Ascending aorta (tissue), 2 donors: ENCODE results near the gene CACNG4. TPM values are rescaled to one million over a fixed set of nuclear protein-coding genes. Genes with fewer than 3 reads are reported as not detected.

Experiments
- DNase-seq, 2 donors: peaks; one replicate each; pipeline ENCODE4 v3.0.0-alpha.2; 2019; ENCODE audit warnings: low spot score in 2 of 2
- H3K27ac ChIP-seq, 2 donors: fragments of 200-600 bp; sonication (generic); one replicate each; pipeline ENCODE4 v1.5.1; 2016 to 2017; ENCODE audit warnings: mild to moderate bottlenecking in 1 of 2
- H3K27me3 ChIP-seq: fragments of 200-600 bp; sonication (generic); one replicate; pipeline ENCODE4 v1.5.1; 2017
- H3K36me3 ChIP-seq, 2 donors: fragments of 200-600 bp; sonication (generic); one replicate each; pipeline ENCODE4 v1.5.1; 2016
- H3K4me1 ChIP-seq, 2 donors: fragments of 200-600 bp; sonication (generic); one replicate each; pipeline ENCODE4 v1.5.1; 2016 to 2017; ENCODE audit warnings: mild to moderate bottlenecking in 1 of 2
- H3K4me3 ChIP-seq, 2 donors: fragments of 200-600 bp; sonication (generic); one replicate each; pipeline ENCODE4 v1.5.1; 2016 to 2017; ENCODE audit warnings: mild to moderate bottlenecking in 1 of 2
- H3K9me3 ChIP-seq, 2 donors: fragments of 200-600 bp; sonication (generic); one replicate each; pipeline ENCODE4 v1.5.1; 2016
- intact Hi-C: fragments of 100-400 bp; cut with DNase I; formaldehyde crosslinking; loops from one replicate; pipeline ENCODE4 v1.15.1; 2023
- total RNA-seq: library from RNA; depleted of rRNA; stranded (reverse); fragments of >200 nt; gene quantifications from one replicate; pipeline ENCODE4 v1.1.0, GENCODE V29; 2016
- TF ChIP-seq, protein P1 (sequence below), 3 experiments: fragments of 200-600 bp in 2 of 3; fragments of 450-650 bp in 1 of 3; sonication (generic) in 2 of 3; IDR thresholded peaks; one replicate each; pipeline ENCODE4 v1.5.1; 2016 to 2019; ENCODE audit warnings: antibody characterized with exemption in 3 of 3, mild to moderate bottlenecking in 1 of 3, moderate library complexity in 1 of 3

The CACNG4 gene
- total RNA-seq, 1 donor from 2014 or later: not detected

DNA sequence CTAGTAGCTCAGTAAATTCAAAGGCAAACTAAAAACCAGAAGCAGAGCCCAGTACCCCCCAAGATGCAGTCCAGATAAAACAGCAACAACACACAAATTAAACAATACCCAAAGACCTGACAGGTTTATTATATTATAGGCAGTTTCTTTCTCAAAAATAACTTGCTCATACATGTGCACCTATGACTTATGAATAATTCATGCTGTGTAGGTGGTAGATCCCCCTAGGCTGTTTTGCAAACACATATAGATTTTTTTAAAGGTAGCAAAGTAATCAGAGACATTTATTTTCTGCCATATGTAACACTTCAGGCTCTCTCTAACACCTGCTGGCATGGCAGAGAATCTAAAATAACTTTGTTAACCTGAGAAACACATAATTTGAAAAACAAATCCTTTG, 107.1 kb downstream of the CACNG4 start:
- Histone ChIP-seq H3K27ac (no peak overlapping the region), H3K36me3 (peaks cover 3 to 5% of the 10 kb centered on the region in 2 donors), H3K27me3 (no peaks in the 10 kb centered on the region), H3K4me1 (no peaks in the 10 kb centered on the region), H3K4me3 (no peak overlapping the region), H3K9me3 (no peaks in the 10 kb centered on the region)
- intact Hi-C loops: no loop called here
- TF ChIP-seq, protein P1, sequence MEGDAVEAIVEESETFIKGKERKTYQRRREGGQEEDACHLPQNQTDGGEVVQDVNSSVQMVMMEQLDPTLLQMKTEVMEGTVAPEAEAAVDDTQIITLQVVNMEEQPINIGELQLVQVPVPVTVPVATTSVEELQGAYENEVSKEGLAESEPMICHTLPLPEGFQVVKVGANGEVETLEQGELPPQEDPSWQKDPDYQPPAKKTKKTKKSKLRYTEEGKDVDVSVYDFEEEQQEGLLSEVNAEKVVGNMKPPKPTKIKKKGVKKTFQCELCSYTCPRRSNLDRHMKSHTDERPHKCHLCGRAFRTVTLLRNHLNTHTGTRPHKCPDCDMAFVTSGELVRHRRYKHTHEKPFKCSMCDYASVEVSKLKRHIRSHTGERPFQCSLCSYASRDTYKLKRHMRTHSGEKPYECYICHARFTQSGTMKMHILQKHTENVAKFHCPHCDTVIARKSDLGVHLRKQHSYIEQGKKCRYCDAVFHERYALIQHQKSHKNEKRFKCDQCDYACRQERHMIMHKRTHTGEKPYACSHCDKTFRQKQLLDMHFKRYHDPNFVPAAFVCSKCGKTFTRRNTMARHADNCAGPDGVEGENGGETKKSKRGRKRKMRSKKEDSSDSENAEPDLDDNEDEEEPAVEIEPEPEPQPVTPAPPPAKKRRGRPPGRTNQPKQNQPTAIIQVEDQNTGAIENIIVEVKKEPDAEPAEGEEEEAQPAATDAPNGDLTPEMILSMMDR (IDR thresholded peaks at IDR 0.05): no peak
- DNase-seq: no peak

DNA sequence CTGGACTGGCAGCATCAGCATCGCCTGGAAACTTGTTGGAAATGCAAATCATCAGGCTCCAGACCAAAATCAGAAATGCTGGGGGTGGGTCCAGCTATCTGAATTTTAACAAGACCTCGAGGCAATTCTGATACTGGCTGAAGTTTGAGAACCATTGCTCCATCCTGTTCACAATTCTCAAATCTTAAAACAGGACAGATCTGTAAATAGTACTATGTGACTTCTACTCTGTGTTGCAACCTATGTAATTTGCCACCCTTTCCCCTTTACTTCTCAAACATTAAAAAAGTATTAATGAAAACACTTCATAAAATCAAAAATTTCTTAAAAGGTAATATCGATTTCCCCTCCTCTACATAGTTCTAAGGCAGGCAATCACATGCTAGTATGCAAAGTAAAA, 108.4 kb downstream of the CACNG4 start:
- H3K4me3 ChIP-seq: no peak overlapping the region
- intact Hi-C loops: no loop called here
- no peaks in the 10 kb centered on the region for H3K4me1 ChIP-seq
- H3K27me3 ChIP-seq: no peaks in the 10 kb centered on the region
- no peak for DNase-seq
- H3K27ac ChIP-seq: no peak overlapping the region
- TF ChIP-seq, protein P1 (IDR thresholded peaks at IDR 0.05): no peak
- peaks cover 2 to 5% of the 10 kb centered on the region in 2 donors for H3K36me3 ChIP-seq
- H3K9me3 ChIP-seq: no peaks in the 10 kb centered on the region

DNA sequence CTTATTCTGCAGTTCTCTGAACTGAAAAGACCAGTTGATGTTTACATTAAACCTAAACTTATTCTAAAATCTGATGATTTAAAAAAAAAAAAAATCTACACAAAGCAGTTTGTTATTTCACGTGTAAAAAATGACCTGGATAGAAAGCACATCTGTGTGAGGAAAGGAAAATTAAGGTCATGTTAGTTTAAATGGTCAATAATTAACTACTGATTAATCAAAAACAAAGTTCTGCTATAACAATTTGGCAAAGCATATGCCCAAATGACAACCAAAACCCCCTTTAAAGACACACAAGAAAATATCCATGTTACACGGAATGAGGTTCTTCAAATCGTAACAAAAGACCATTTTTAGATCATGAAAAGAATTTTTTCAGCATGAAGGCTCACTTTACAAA, 110.3 kb downstream of the CACNG4 start:
- no peak overlapping the region for H3K27ac ChIP-seq
- DNase-seq: no peak
- peaks cover 4 to 9% of the 10 kb centered on the region in 2 donors for H3K36me3 ChIP-seq
- intact Hi-C loops: no loop called here
- no peak overlapping the region for H3K4me3 ChIP-seq
- no peaks in the 10 kb centered on the region for H3K4me1 ChIP-seq
- TF ChIP-seq, protein P1 (IDR thresholded peaks at IDR 0.05): no peak
- no peaks in the 10 kb centered on the region for H3K27me3 ChIP-seq
- no peaks in the 10 kb centered on the region for H3K9me3 ChIP-seq

DNA sequence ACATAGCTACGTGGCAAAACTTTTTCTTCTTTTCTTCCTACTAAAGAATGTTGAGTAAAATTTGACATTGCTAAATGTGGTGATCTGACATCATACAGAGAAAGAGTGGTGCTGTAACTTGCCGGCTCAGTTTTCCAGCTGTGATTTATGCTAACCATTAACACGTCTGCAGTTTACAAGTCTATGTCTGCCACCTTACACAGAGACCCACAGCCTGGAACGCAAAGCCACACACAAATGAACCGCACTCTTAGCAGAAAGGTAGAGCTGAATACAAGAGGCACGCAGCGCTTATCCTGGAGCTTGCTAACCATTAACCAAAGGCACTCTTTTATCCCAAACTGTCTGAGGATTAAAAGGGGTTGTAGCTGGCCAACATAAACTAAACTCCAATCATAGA, 111.8 kb downstream of the CACNG4 start:
- TF ChIP-seq, protein P1 (IDR thresholded peaks at IDR 0.05): no peak
- DNase-seq: no peak
- Histone ChIP-seq H3K36me3 (peaks cover 4 to 9% of the 10 kb centered on the region in 2 donors), H3K27ac (no peak overlapping the region), H3K27me3 (no peaks in the 10 kb centered on the region), H3K4me3 (no peak overlapping the region), H3K9me3 (no peaks in the 10 kb centered on the region), H3K4me1 (no peaks in the 10 kb centered on the region)
- intact Hi-C loops: no loop called here

DNA sequence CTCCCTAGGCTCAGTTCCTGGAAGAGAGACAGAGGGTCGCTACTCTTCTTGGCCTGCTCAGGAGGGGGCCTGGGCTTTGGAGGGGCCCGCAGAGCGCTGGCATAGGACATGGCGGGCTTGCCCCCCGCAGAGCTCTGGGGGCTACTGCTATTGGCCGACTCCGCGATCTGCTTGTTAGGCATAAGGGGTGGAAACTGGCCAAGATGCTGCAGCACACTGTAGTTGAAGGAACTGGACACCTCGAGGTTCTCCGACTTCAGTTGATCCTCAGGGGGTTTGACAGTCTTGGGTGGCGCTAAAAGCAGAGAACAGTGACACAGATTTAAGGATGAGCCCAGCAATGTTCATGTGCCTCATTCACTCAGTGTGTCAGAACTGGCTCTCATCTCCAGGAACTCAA, 113.8 kb downstream of the CACNG4 start:
- no peak overlapping the region for H3K4me3 ChIP-seq
- no peak overlapping the region for H3K27ac ChIP-seq
- intact Hi-C loops: no loop called here
- DNase-seq: no peak
- H3K9me3 ChIP-seq: no peaks in the 10 kb centered on the region
- H3K4me1 ChIP-seq: no peaks in the 10 kb centered on the region
- H3K36me3 ChIP-seq: peaks cover 4 to 9% of the 10 kb centered on the region in 2 donors
- H3K27me3 ChIP-seq: no peaks in the 10 kb centered on the region
- TF ChIP-seq, protein P1 (IDR thresholded peaks at IDR 0.05): no peak

DNA sequence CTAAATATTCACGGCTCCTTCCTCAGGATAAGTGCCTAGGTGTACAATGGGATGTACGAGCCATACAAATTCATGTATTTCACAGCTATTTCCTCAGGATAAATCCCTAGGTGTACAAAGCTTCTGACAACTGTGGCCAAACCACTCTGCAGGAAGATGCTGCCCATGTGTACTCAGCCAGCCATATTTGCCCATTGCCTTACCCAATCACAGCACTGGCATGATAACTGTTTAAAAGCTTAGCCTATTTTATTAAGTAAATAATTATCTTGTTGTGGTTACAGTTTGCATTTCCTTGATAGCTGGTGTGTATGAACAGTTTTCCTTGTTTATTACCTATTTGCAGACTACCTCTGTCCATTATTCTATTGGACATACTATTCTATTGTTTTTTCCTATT, 115.0 kb downstream of the CACNG4 start:
- intact Hi-C loops: no loop called here
- H3K4me3 ChIP-seq: no peak overlapping the region
- no peaks in the 10 kb centered on the region for H3K27me3 ChIP-seq
- no peaks in the 10 kb centered on the region for H3K9me3 ChIP-seq
- no peak overlapping the region for H3K27ac ChIP-seq
- no peaks in the 10 kb centered on the region for H3K4me1 ChIP-seq
- peaks cover 4% of the 10 kb centered on the region in 2 donors for H3K36me3 ChIP-seq
- TF ChIP-seq, protein P1 (IDR thresholded peaks at IDR 0.05): no peak
- DNase-seq: no peak
